GM19193 (cell line): ENCODE data around the gene PRKAG2.

Experiments used
- POLR2A ChIP-seq: IDR thresholded peaks from 4 replicates; pipeline ENCODE4 v1.6.1; 2011; ENCODE audit not compliant: insufficient read depth, insufficient read length; ENCODE audit errors: extremely low read depth

The PRKAG2 gene

GRCh38 chr7:151744051-151744580, 132.8 kb downstream of the PRKAG2 start:
- TF ChIP-seq POLR2A = no peak

GRCh38 chr7:151743481-151743983, 133.4 kb downstream of the PRKAG2 start:
- TF ChIP-seq POLR2A = no peak

- no peak for TF ChIP-seq POLR2A
Observed at GRCh38 chr7:151742713-151743480, 134.0 kb downstream of the PRKAG2 start.

GRCh38 chr7:151741585-151741984, 135.3 kb downstream of the PRKAG2 start:
- TF ChIP-seq POLR2A = no peak

GRCh38 chr7:151740081-151740851, 136.6 kb downstream of the PRKAG2 start:
- TF ChIP-seq POLR2A = no peak

- TF ChIP-seq POLR2A = no peak
Observed at GRCh38 chr7:151738925-151739324, 138.0 kb downstream of the PRKAG2 start.

GRCh38 chr7:151736403-151736909, 140.5 kb downstream of the PRKAG2 start:
- no peak for TF ChIP-seq POLR2A

- no peak for TF ChIP-seq POLR2A
Observed at GRCh38 chr7:151735851-151736402, 141.0 kb downstream of the PRKAG2 start.

- no peak for TF ChIP-seq POLR2A
Observed at GRCh38 chr7:151735186-151735850, 141.6 kb downstream of the PRKAG2 start.

GRCh38 chr7:151732834-151733592, 143.9 kb downstream of the PRKAG2 start:
- no peak for TF ChIP-seq POLR2A

- TF ChIP-seq POLR2A = no peak
Observed at GRCh38 chr7:151732292-151732691, 144.6 kb downstream of the PRKAG2 start.

GRCh38 chr7:151731022-151731441, 145.9 kb downstream of the PRKAG2 start:
- TF ChIP-seq POLR2A = no peak

GRCh38 chr7:151730591-151730990, 146.3 kb downstream of the PRKAG2 start:
- TF ChIP-seq POLR2A = no peak

GRCh38 chr7:151729521-151729921, 147.4 kb downstream of the PRKAG2 start:
- no peak for TF ChIP-seq POLR2A
